Renal pelvis (tissue), 12 donors: ENCODE results near the gene GVQW3. TPM values are rescaled to one million over a fixed set of nuclear protein-coding genes. Genes with fewer than 3 reads are reported as not detected.

ENCODE experiments used
- DNase-seq: peaks from one replicate; pipeline ENCODE4 v3.0.0-alpha.2; 2013
- long read RNA-seq, 16 experiments: transcript quantifications; one replicate each; lab custom pipeline, GENCODE V29; 2026
- polyA plus RNA-seq, 3 donors: library from polyadenylated mRNA; unstranded; fragments of 120-200 nt; gene quantifications; one replicate each; pipeline ENCODE4 v1.2.1, GENCODE V29; 2013; ENCODE audit not compliant: insufficient read length in 3 of 3

Gene GVQW3
- 10 to 100 TPM in 2 of 3 donors, 1 to 10 TPM in 1; 8.6 to 21.2 (median 17.9) TPM for polyA plus RNA-seq
- long read RNA-seq, donor 1, partial matches to known transcripts: 0 of 4 reads
- long read RNA-seq, donor 1, other reads (novel, unspliced or antisense): 0 of 4 reads
- long read RNA-seq, donor 2, partial matches to known transcripts: 0 of 4 reads
- long read RNA-seq, donor 2, other reads (novel, unspliced or antisense): 0 of 4 reads
- long read RNA-seq, donor 3, transcript GVQW3-203 (1 exons, 2,462 nt): major isoform, 5 of 5 reads
- long read RNA-seq, donor 3, partial matches to known transcripts: 0 of 5 reads
- long read RNA-seq, donor 3, other reads (novel, unspliced or antisense): 0 of 5 reads
- long read RNA-seq, donor 4, full-length matches to known transcripts: 5 of 5 reads
- long read RNA-seq, donor 4, partial matches to known transcripts: 0 of 5 reads
- long read RNA-seq, donor 4, other reads (novel, unspliced or antisense): 0 of 5 reads
- long read RNA-seq, donor 5, partial matches to known transcripts: 0 of 2 reads
- long read RNA-seq, donor 5, other reads (novel, unspliced or antisense): 0 of 2 reads
- long read RNA-seq, donor 6, transcript GVQW3-203 (1 exons, 2,462 nt): major isoform, 9 of 10 reads
- long read RNA-seq, donor 6, partial matches to known transcripts: 0 of 10 reads
- long read RNA-seq, donor 6, other reads (novel, unspliced or antisense): 0 of 10 reads
- long read RNA-seq, donor 7, partial matches to known transcripts: 0 of 4 reads
- long read RNA-seq, donor 7, other reads (novel, unspliced or antisense): 0 of 4 reads
- long read RNA-seq, donor 8, partial matches to known transcripts: 0 of 1 reads
- long read RNA-seq, donor 8, other reads (novel, unspliced or antisense): 0 of 1 reads
- long read RNA-seq, donor 9, transcript GVQW3-203 (1 exons, 2,462 nt): major isoform, 6 of 7 reads
- long read RNA-seq, donor 9, partial matches to known transcripts: 0 of 7 reads
- long read RNA-seq, donor 9, other reads (novel, unspliced or antisense): 0 of 7 reads
- long read RNA-seq, donor 10, transcript GVQW3-203 (1 exons, 2,462 nt): major isoform, 16 of 17 reads
- long read RNA-seq, donor 10, partial matches to known transcripts: 0 of 17 reads
- long read RNA-seq, donor 10, other reads (novel, unspliced or antisense): 0 of 17 reads
- long read RNA-seq, donor 11, partial matches to known transcripts: 0 of 1 reads
- long read RNA-seq, donor 11, other reads (novel, unspliced or antisense): 0 of 1 reads
- long read RNA-seq, donor 12, transcript GVQW3-203 (1 exons, 2,462 nt): major isoform, 22 of 25 reads
- long read RNA-seq, donor 12, partial matches to known transcripts: 0 of 25 reads
- long read RNA-seq, donor 12, other reads (novel, unspliced or antisense): 0 of 25 reads
- long read RNA-seq, donor 13, transcript GVQW3-203 (1 exons, 2,462 nt): major isoform, 5 of 12 reads
- long read RNA-seq, donor 13, partial matches to known transcripts: 6 of 12 reads
- long read RNA-seq, donor 13, other reads (novel, unspliced or antisense): 0 of 12 reads
- long read RNA-seq, donor 14: 0 reads
- long read RNA-seq, donor 15, transcript GVQW3-203 (1 exons, 2,462 nt): major isoform, 5 of 5 reads
- long read RNA-seq, donor 15, partial matches to known transcripts: 0 of 5 reads
- long read RNA-seq, donor 15, other reads (novel, unspliced or antisense): 0 of 5 reads
- long read RNA-seq, donor 16, transcript GVQW3-203 (1 exons, 2,462 nt): major isoform, 6 of 7 reads
- long read RNA-seq, donor 16, partial matches to known transcripts: 0 of 7 reads
- long read RNA-seq, donor 16, other reads (novel, unspliced or antisense): 0 of 7 reads

DNA sequence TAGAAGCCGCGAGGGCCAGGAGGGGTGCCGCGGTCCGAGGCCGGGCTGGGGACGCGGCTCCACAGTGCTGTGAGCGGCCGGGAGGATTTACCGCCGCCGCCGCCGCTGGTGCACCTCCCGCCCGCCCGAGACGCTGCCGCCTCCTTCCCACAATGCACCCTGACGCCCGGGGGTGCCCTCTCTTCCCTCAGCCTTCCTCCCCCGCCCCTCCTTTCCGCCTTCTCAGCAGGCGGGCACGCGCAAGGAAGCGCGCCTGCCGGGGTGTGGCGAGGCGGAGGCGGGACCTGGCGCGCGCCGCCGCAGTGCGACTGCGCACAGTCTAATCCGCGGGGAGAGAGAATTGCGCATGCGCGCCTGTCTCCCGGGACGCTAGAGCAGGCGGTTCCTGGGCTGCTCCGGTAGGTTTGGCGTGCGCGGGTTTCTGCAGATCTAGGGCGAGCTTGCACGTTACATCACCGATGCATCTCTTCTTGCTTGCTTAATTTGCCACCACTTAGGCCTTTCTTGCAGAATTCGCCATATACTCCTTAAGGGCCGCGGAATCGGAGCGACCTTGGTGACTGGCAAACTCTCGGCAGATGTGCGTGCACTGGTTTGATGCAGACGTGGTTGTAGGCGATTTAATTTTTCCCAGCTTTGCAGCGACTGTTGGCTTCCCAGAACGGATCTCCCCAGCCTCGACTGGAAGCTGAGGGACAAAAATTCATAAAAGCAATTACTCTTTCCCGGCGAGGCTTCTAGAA is at the start of gene GVQW3, which contains the start of gene THAP12:
GVQW3 (plus strand) TSS at position 347 of the 743 bp plus-strand sequence. CDS start 506 bp downstream, outside the sequence.
THAP12 (minus strand) TSS at position 156 of the 743 bp plus-strand sequence. CDS start 296 bp downstream, outside the sequence.
- DNase-seq: peak; percentile 98

DNA sequence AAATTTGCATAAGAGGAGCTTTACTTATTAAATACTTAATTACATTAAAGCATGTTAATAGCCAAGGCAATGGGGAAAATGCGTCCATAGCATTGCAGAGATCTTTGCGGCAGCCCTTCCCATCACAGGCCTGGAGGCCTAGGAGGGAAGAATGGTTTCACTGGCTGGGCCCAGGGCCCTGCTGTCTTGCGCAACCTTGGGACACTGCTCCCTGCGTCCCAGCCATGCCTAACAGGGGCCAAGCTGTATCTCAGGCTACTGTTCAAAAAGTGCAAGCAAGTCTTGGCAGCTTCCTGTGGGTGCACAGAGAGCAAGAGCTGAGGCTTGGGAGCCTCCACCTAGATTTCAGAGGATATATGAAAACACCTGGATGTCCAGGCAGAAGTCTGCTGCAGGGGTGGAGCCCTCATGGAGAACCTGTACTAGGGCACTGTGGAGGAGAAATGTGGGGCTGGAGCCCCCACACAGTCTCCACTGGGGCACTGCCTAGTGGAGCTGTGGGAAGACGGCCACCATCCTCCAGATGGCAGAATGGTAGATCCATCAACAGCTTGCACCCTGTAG is 46.2 kb upstream of the GVQW3 start:
- no peak for DNase-seq

- no peak for DNase-seq
Observed at GRCh38 chr11:76335842-76336241, 45.3 kb upstream of the GVQW3 start.

DNA sequence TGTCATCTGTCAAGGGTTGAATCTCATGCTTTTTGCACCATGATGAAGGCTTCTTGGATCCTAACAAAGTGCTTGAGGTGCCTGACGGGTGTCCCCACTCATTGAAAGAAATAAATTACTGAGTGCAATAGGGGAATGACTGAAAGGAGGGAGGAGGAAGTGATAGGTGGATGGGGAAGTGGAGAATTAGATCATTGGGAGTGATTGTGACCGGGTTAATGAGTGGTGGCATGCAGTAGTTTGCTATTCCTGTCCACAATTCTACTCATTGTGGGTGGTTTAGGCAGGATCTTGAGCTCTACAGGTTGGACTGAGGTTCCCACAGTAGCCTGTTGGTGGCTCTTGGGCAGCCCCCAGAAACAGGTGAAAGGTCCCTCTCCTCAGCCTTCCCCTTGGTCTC is 44.5 kb upstream of the GVQW3 start:
- no peak for DNase-seq

DNA sequence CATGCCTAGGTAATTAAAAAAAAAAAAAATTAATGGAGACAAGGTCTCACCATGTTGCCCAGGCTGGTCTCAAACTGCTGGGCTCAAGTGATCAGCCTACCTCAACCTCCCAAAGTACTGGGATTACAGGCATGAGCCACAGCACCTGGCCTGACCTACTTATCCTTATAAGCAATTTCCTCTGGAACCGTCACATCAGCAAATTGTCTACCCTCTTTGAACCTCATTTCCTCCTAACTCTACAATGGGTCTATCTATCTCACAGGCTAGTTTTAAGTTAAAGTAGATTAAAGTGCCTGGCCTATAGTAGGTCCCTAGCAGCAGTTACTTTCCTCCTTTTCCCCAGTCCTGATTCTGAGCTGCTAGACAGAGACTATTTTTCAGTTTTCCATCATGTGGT is 43.7 kb upstream of the GVQW3 start:
- DNase-seq: no peak

DNA sequence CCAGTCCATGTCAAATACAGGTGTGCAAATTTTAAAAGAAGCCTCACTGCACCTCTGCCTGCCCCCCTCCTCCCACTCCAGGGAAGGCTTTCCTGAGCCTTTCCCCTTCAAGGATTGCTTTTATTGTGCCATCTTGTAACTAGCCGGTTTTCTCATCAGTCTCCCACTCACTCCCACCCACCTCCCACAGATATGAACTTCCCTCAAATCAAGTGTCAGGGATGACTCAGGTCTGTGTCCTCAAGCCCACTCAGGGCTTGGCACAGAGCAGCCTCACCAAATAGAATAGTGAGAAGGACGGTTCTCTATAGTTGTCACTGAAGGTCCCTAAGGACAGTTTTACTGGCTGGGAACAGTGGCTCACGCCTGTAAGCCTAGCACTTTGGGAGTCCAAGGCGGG is 43.2 kb upstream of the GVQW3 start:
- DNase-seq: no peak

- peak; percentile 48 for DNase-seq
Observed at GRCh38 chr11:76339221-76339620, 41.9 kb upstream of the GVQW3 start.

DNA sequence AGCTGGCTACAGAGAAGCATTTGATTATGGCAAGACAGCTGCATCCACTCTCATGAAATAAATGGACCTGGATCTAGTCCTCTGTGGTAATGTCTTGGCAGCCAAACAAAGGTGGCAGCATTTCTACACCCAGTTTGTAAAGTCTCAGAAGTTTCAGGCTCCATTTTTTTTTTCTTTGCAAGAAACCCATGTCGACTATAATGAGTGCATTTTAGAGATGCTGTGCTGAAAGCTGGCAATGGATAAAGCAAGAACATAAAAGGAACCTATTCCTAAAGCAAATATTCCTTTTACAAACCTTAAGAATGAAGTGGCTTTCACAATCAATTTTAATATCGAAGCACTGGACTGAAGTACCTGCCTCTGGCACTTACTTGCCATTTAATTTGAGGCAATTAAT is 33.7 kb upstream of the GVQW3 start:
- peak; percentile 27 for DNase-seq

DNA sequence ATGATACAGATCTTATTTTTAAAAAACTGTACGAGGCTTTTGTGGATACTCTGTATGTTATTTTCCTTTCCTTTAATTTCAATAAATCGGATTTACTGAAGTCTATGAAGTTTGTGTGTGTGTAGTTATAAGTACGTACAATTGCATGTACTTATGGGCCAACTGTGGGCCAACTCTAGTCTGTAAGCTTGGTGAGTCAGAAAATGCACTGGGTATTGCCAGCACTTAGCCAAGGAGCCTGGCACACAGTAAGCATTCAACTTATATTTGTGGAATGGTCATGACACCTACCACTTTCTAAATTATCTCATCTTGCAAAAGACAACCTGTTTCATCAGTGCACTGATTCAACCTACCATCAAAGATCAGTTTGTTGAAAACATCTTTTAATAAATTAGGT is 32.8 kb upstream of the GVQW3 start:
- no peak for DNase-seq

DNA sequence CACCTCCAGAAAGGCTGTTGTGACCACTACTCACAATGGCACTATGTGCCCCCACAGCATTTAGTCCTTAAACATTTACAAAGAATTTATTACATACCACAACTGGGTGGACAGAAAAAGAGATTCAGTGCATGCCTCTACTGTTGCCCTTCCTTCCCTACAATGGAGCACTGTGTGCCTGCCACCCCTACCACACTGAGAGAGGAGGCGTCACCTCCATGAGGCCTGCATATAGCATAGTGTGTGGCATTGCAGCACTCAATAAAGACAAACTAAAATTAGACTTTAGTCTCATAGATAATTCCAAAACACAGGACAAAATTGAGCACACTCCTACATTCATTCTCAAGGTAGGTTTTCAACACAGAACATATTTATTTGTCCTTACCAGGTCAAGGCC is 26.0 kb upstream of the GVQW3 start:
- no peak for DNase-seq

DNA sequence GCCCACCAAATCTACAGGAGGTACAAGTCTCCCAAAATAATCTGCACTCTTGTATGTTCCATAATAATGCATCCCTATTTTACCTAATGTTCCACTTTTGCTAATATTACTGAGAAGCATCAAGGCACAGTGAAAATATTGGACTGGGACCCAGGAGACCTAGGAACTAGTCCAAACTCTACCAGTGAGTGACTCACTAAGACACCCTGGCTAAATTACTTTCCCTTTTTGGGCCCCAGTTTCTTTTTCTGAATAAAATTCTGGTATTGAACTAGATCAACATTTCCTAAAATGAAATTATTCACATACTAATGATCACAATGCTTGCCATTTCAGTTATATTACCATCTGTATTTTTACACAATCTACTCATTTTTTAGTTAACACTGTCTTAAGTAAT is 19.7 kb upstream of the GVQW3 start:
- DNase-seq: no peak

DNA sequence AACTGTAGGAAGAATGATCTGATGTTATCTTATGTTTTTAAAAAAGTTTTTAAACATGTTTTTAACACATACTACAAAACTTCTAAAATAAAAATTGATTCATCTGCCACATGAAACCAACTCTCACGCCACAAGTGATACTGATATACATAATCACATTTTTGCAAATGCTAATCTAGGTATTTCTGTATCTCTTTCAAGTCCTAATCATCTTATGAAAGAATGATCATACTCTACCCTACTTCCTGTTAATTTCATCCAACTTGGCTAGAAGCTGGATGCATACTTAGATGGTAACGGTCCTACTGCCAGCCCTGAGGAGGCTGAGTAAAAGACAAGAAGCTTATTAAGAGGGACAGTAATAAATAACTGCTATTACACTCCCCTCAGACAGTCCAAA is 19.3 kb upstream of the GVQW3 start:
- DNase-seq: no peak

- DNase-seq: no peak
Observed at GRCh38 chr11:76362716-76363115, 18.4 kb upstream of the GVQW3 start.

DNA sequence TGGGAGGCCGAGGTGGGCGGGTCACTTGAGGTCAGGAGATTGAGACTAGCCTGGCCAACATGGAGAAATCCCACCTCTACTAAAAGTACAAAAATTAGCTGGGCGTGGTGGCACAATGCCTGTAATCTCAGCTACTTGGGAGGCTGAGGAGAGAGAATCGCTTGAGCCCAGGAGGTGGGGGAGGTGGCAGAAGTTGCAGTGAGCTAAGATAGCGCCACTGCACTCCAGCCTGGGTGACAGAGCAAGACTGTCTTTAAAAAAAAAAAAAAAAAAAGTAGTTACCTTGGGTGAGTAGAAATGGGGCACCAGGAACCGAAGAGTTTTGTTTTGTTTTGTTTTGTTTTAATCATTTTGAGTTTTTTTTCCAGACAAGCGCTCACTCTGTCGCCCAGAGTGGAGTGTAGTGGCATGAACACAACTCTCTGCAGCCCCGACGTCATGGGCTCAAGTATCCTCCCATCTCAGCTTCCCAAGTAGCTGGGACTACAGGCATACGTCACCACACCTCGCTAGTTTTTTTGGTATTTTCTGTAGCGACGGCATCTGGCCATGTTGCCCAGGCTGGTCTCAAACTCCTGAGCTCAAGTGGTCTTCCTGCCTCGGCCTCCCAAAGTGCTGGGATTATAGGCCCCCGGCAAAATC is 16.0 kb upstream of the GVQW3 start:
- DNase-seq: no peak

GRCh38 chr11:76368490-76368889 is 12.6 kb upstream of the GVQW3 start:
- no peak for DNase-seq

DNA sequence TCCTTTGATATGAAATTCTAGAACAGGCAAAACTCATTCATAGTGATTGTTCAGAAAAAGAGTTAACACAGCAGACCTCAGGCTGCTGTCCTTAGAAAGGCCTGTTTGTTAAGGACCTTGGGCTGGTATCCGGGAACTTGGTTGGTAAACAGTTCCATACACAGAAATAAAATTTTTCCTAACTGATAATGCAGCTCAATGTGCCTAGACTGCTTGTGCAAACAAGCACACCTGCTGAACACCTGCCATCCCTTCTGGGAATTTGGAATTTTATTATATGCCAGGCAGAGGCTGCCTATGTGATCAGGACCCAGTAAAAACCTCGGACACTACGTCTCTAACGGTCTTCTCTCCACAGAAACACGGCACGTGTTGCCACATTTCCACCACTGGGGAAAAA is 11.7 kb upstream of the GVQW3 start:
- DNase-seq: no peak

DNA sequence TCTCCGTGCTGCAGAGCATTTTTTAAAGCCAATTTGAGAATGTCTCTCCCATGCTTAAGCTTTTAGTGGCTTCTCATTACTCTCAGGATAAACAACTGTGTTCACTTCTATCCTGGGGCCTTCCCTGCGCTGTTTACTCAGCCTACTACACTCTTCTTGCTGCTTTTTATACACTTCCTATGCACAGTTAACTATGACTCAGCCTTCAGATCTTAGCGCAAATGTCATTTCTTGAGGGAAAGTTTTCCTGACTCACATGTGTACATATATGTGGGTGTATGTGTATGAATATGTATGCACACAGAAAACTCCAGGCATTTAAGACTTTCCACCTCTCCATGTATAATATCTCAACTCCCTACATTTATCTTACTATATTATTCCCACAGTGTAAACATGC is 10.0 kb upstream of the GVQW3 start:
- DNase-seq: no peak

DNA sequence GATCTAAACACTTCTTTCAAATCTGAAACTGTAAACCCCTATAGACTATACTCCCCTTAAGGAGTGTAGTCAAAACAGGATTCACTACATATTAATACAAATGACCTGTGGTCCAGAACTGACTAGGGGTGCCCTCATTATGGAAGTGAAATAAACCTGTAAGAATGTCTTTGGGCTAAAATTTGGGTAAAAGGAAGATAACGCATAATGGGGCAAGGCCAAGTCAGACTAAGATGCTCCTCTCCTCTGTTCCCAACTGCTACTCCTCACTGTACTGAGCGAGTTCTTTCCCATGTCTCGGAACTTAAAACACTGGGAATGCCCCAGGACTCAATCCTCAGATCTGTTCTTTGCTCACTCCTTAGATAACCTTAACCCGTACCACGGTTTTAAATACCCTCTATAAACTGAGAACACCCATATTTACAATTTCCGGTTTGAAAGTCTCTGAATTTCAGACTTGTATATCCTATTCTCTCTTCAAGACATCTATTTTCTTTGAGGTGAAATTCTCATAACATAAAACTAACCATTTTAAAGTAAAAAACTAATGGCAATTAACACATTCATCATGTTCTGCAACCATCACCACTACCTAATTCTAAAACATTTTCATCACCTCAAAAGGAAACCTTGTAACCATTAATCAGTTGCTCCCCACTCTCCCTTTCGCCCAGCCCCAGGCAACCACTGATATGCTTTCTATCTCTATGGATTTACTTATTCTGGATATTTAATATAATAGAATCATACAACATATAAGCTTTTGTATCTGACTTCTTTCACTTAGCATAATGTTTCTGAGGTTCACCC is 4.2 kb upstream of the GVQW3 start:
- no peak for DNase-seq
